ENCODE measurements around the gene FBF1. TPM values are rescaled to one million over a fixed set of nuclear protein-coding genes. Genes with fewer than 3 reads are reported as not detected.
"Not testable (repeated sequence)": the region's sequence is repeated elsewhere in the genome, so short reads cannot be mapped to it uniquely, and the experiment has no call there.

Gene FBF1
- total RNA-seq, 1 donor from 2014 or later = 19.4 TPM

DNA sequence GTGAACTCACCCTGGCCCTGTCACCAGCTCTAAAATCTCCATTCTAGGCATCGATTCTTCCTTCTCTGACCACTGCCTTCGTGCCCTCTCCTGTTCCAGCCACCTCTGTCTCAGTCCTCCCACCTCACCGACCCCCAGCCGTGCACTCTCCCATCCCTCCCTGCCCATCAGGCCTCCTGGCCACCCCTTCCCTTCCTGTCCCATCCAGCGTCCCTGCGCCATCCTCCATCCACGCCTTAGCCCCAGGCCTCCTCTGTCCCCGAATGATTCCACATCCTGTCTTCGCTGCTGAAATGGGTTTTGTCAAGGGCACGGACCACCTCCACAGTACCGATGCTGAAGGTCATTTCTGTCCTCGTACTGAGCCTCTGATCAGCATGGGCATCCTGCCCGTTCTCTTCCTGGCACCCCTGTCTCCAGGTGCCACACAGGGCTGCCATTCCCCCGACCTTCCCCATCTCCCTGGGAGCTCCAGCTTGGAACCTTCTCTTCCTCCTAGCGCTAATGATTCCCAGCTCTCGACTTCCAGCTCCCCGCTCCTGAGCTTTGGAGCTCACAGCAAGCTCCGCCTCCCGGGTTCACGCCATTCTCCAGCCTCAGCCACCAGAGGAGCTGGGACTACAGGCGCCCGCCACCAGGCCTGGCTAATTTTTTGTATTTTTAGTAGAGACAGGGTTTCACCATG is 46.7 kb downstream of the FBF1 start:
- Mint-ChIP-seq H3K27ac (peak overlapping the region; percentile 70), H3K4me1 (ENCODE audit: low read depth) (peaks cover 35% of the 10 kb centered on the region), H3K4me3 (peak overlapping the region; percentile 68), H3K27me3 (ENCODE audit: insufficient read depth) (no peaks in the 10 kb centered on the region), H3K9me3 (no peaks in the 10 kb centered on the region), H3K36me3 (ENCODE audit: low read depth) (peaks cover 25% of the 10 kb centered on the region)
- intact Hi-C loops (cut with micrococcal nuclease) = no loop called here
- no peak for DNase-seq (ENCODE audit: low spot score)

- intact Hi-C loops (cut with micrococcal nuclease) = no loop called here
- H3K27ac Mint-ChIP-seq = peak overlapping the region; percentile 70
- no peaks in the 10 kb centered on the region for H3K27me3 Mint-ChIP-seq (ENCODE audit: insufficient read depth)
- H3K4me3 Mint-ChIP-seq = peak overlapping the region; percentile 68
- peaks cover 20% of the 10 kb centered on the region for H3K36me3 Mint-ChIP-seq (ENCODE audit: low read depth)
- no peak for DNase-seq (ENCODE audit: low spot score)
- H3K4me1 Mint-ChIP-seq (ENCODE audit: low read depth) = peaks cover 35% of the 10 kb centered on the region
- no peaks in the 10 kb centered on the region for H3K9me3 Mint-ChIP-seq
Measured at GRCh38 chr17:75893305-75894048, 47.4 kb downstream of the FBF1 start.

DNA sequence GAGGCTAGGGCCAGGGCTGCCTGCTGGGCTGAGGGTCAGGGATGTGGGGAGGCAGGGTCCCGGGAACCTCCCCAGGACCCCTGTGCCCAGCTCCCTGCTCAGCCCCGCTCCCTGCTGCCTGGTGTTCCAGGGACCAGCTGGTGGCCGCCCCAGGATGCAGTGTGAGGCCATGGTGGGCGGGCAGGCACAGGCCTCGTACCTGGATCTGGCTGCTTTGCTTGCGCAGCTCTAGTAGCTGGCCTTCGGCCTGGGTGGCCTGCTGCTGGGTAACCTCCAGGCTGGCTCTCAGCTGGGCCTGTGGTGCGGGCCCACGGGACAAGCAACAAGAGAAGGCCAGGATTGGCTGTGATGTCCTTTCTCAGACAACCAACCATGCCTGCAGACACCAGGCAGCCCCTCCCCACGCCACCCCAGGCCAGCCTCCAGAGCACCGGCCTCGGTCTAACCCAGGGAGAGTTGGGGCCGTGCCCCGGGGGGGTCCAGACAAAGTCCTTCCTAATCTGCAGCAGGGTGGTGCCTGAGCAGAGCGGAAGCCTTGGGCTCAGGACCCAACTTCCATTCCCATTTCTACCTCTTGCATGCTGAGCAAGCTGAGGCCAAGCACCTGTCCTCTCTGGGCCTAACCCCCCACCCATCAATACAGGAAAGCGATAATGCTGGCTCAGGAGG is 48.2 kb downstream of the FBF1 start:
- intact Hi-C loops (cut with micrococcal nuclease) = no loop called here
- Mint-ChIP-seq H3K27ac (no peak overlapping the region), H3K27me3 (ENCODE audit: insufficient read depth) (no peaks in the 10 kb centered on the region), H3K4me3 (no peak overlapping the region), H3K36me3 (ENCODE audit: low read depth) (peaks cover 22% of the 10 kb centered on the region), H3K4me1 (ENCODE audit: low read depth) (peaks cover 34% of the 10 kb centered on the region), H3K9me3 (no peaks in the 10 kb centered on the region)
- DNase-seq (ENCODE audit: low spot score) = no peak

DNA sequence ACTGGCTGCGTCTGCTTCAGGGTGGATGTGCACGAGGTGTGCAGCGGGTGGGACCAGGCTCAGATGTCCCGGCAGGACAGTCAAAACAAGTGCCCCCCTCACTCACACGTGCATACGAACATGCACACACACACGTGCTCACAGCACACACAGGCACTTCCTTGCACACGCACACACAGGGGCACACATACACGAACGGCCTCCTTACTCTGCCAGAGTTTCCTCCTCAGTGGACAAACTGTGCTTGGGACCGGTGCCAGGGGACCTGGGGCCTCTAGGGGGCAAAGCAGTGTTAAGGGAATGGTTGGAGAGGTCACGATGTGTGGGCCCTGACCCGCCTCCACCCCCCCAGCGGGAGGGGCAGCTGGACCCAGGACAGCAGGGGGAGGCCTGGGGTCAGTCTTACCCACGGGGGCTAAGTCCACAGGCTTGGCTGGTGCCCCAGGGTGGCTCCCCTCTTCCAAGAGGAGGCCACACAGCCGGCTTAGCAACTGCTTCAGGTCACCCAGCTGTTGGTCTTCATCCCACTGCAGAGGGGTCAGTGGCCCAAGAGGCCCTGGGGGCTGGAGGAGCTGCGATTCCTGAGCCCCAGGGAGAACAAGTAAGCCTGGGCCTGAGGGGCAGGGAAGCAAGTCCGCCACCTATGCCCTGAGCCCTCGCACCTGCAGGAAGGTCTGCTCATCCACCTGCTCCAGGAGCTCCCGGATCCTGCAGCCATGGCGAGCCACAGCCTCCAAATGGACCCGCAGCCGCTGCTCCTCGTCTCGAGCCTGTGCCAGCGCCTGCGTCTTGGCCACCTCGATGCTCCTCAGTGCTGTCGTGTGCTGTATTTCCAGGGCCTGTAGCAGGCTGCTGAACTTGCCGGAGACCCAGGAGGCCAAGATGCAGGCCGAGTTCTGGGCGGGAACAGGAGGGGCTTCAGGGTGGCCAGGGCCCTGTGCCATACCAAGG is 49.0 kb downstream of the FBF1 start:
- H3K36me3 Mint-ChIP-seq (ENCODE audit: low read depth) = peaks cover 22% of the 10 kb centered on the region
- no peaks in the 10 kb centered on the region for H3K27me3 Mint-ChIP-seq (ENCODE audit: insufficient read depth)
- H3K4me3 Mint-ChIP-seq = no peak overlapping the region
- no peak for DNase-seq (ENCODE audit: low spot score)
- intact Hi-C loops (cut with micrococcal nuclease) = no loop called here
- peaks cover 28% of the 10 kb centered on the region for H3K4me1 Mint-ChIP-seq (ENCODE audit: low read depth)
- no peak overlapping the region for H3K27ac Mint-ChIP-seq
- no peaks in the 10 kb centered on the region for H3K9me3 Mint-ChIP-seq

DNA sequence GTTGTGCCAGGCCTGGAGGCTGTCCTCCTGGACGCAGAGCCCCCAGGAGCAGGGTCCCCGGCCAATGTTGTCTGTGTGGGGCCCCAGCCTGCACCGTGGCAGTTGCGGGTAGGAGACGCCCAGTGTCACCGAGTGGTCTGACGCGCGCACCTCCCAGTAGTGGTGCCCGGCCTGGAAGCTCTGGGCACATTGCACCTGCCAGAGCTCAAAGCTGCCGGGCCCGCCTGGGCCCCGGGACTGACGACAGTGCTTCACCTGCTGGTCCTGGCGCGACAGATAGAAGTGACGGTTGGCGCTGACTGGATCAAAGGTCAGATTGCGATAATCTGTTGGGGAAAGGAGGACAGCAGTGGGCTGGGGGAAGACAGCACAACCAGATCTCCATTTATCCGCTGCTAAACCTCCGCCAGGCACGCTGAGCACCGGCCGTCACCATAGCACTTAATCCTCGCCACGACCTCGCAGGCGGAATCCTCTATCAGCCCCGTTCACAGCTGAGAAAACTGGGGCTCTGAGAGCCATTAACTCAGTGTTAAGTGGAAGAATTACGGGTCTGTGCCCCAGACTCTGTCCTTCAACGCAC is 49.7 kb downstream of the FBF1 start:
- no peak overlapping the region for H3K27ac Mint-ChIP-seq
- H3K4me1 Mint-ChIP-seq (ENCODE audit: low read depth) = peaks cover 28% of the 10 kb centered on the region
- H3K36me3 Mint-ChIP-seq (ENCODE audit: low read depth) = peaks cover 22% of the 10 kb centered on the region
- intact Hi-C loops (cut with micrococcal nuclease) = no loop called here
- H3K27me3 Mint-ChIP-seq (ENCODE audit: insufficient read depth) = no peaks in the 10 kb centered on the region
- H3K9me3 Mint-ChIP-seq = no peaks in the 10 kb centered on the region
- H3K4me3 Mint-ChIP-seq = no peak overlapping the region
- DNase-seq (ENCODE audit: low spot score) = no peak

DNA sequence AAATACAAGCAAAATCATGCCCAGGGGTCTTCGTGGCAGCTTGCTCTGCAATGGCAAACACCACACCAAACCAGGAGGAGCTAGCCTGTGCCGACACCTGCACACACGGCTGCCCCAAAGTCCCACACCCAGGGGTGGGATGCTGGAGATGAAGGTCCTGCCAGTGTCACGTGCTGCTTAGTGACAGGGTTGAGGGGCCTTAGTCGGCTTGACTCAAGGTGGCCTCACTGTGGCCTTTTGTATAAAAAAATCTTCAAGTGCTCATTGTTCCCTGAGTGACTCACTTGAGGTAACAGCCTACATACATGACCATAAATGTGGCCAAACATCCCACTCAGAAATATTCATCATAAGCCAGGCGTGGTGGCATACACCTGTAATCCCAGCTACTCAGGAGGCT is 51.4 kb downstream of the FBF1 start:
- Mint-ChIP-seq H3K27me3 (ENCODE audit: insufficient read depth) (no peaks in the 10 kb centered on the region), H3K27ac (no peak overlapping the region)
- intact Hi-C loops (cut with micrococcal nuclease) = no loop called here

GRCh38 chr17:75888484-75888883 is 52.4 kb downstream of the FBF1 start:
- Mint-ChIP-seq H3K9me3 (no peaks in the 10 kb centered on the region), H3K27ac (no peak overlapping the region), H3K4me1 (ENCODE audit: low read depth) (peaks cover 9% of the 10 kb centered on the region), H3K27me3 (ENCODE audit: insufficient read depth) (no peaks in the 10 kb centered on the region), H3K36me3 (ENCODE audit: low read depth) (peaks cover 10% of the 10 kb centered on the region), H3K4me3 (no peak overlapping the region)
- intact Hi-C loops (cut with micrococcal nuclease) = no loop called here
- DNase-seq (ENCODE audit: low spot score) = no peak

More for the DNA sequence above, 51.4 kb downstream of the FBF1 start:
- Mint-ChIP-seq H3K4me1 (ENCODE audit: low read depth) (peaks cover 17% of the 10 kb centered on the region), H3K9me3 (no peaks in the 10 kb centered on the region), H3K4me3 (no peak overlapping the region), H3K36me3 (ENCODE audit: low read depth) (peaks cover 13% of the 10 kb centered on the region)
- no peak for DNase-seq (ENCODE audit: low spot score)

DNA sequence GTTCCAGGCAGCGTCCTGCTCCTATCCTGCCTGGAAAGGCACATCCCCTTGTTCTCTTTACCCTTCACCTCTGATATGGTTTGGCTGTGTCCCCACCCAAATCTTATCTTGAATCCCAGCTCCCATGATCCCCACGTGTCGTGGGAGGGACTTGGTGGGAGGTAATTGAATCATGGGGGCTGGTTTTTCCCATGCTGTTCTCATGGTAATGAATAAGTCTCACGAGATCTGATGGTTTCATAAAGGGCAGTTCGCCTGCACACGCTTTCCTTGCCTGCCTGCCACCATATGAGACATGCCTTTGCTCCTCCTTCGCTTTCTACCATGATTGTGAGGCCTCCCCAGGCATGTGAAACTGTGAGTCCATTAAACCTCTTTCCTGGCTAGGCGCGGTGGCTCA is 55.0 kb downstream of the FBF1 start:
- H3K27me3 Mint-ChIP-seq (ENCODE audit: insufficient read depth); DNase-seq (ENCODE audit: low spot score); intact Hi-C loops (cut with micrococcal nuclease); H3K9me3 Mint-ChIP-seq; H3K27ac Mint-ChIP-seq; H3K4me1 Mint-ChIP-seq (ENCODE audit: low read depth); H3K4me3 Mint-ChIP-seq: not testable (repeated sequence)
- peaks cover 10% of the 10 kb centered on the region for H3K36me3 Mint-ChIP-seq (ENCODE audit: low read depth)

- intact Hi-C loops (cut with micrococcal nuclease) = no loop called here
- Mint-ChIP-seq H3K4me3 (no peak overlapping the region), H3K9me3 (no peaks in the 10 kb centered on the region), H3K27me3 (ENCODE audit: insufficient read depth) (peaks cover 6% of the 10 kb centered on the region), H3K27ac (no peak overlapping the region), H3K4me1 (ENCODE audit: low read depth) (peaks cover 8% of the 10 kb centered on the region), H3K36me3 (ENCODE audit: low read depth) (peaks cover 7% of the 10 kb centered on the region)
- DNase-seq (ENCODE audit: low spot score) = no peak
Measured at GRCh38 chr17:75885431-75885830, 55.4 kb downstream of the FBF1 start.

DNA sequence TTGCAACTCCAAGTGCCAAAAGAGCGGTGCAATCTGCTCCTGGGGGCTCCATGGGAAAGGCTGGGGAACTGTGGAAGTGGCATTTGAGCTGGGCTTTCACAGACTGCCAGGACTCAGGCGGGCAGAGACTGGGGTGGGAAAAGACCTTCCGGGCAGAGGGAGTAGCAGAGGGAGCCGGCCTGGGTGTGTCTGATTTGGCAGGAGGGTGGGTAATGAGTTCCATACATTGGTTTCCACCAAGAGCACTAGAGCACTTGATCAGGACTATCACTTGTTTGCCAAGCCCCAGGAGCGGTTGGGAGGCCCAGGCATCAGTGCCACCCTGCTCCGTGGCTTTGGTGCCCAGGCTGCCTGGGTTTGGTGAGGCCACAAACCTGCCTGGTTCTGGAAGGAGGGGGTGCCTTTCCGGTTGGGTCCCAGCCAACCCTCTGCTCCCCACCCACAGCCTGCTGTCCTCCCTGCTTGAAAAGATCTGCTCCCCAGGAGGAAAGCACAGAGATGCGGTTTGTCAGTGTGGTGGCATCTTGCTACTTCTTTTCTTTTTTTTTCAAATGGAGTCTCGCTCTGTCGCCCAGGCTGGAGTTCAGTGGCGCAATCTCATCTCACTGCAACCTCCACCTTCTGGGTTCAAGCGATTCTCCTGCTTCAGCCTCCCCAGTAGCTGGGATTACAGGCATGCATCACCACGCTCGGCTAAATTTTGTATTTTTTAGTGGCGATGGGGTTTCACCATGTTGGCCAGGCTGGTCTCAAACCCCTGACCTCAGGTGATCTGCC is 59.0 kb downstream of the FBF1 start:
- intact Hi-C loops (cut with micrococcal nuclease) = no loop called here
- no peak overlapping the region for H3K4me3 Mint-ChIP-seq
- H3K4me1 Mint-ChIP-seq (ENCODE audit: low read depth) = peaks cover 9% of the 10 kb centered on the region
- H3K9me3 Mint-ChIP-seq = no peaks in the 10 kb centered on the region
- peaks cover 2% of the 10 kb centered on the region for H3K36me3 Mint-ChIP-seq (ENCODE audit: low read depth)
- H3K27me3 Mint-ChIP-seq (ENCODE audit: insufficient read depth) = peaks cover 16% of the 10 kb centered on the region
- no peak for DNase-seq (ENCODE audit: low spot score)
- no peak overlapping the region for H3K27ac Mint-ChIP-seq

GRCh38 chr17:75880266-75880665 is 60.6 kb downstream of the FBF1 start:
- Mint-ChIP-seq H3K27me3 (ENCODE audit: insufficient read depth) (peaks cover 16% of the 10 kb centered on the region), H3K9me3 (no peaks in the 10 kb centered on the region), H3K4me1 (ENCODE audit: low read depth) (peaks cover 19% of the 10 kb centered on the region), H3K4me3 (peak overlapping the region; percentile 19), H3K27ac (peak overlapping the region; percentile 29), H3K36me3 (ENCODE audit: low read depth) (peaks cover 2% of the 10 kb centered on the region)
- intact Hi-C loops (cut with micrococcal nuclease) = no loop called here
- no peak for DNase-seq (ENCODE audit: low spot score)
